HG02852 (cell line): Measurements from ENCODE around the gene MIA2.

ENCODE experiments used
- ATAC-seq: cut with Tn5 transposase; IDR thresholded peaks from one replicate; pipeline ENCODE4 v1.9.1; 2021; ENCODE audit warnings: mild to moderate bottlenecking, moderate library complexity; ENCODE audit not compliant: unreplicated experiment

The MIA2 gene

DNA sequence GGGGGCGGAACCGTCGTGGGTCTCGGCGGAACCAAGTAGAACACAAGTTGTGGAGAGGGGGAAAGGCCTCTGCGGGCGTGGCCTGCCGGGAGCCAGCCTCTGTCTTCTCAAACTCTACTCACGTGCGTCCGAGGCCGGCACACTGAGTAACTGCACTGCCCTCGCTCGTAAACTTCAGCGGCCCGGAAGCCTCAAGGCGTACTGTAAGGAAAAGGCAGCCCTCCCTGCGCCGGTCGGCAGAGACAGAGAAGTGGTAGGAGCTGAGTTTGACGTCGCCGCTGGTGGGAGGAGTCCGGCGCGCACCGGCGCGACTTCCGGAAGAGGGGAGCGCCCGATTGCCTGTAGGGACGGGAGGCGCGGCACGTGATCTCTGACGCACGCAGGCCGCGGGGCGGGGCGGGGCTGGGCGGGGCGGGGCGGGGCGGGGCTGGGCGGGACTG lies 198.5 kb downstream of the MIA2 start, which contains the start of gene FBXO33:
TSS of gene FBXO33 (minus strand) at position 255 of the 440 bp plus-strand sequence. CDS start 271 bp downstream, outside the sequence.
- ATAC-seq: peak; percentile 77

DNA sequence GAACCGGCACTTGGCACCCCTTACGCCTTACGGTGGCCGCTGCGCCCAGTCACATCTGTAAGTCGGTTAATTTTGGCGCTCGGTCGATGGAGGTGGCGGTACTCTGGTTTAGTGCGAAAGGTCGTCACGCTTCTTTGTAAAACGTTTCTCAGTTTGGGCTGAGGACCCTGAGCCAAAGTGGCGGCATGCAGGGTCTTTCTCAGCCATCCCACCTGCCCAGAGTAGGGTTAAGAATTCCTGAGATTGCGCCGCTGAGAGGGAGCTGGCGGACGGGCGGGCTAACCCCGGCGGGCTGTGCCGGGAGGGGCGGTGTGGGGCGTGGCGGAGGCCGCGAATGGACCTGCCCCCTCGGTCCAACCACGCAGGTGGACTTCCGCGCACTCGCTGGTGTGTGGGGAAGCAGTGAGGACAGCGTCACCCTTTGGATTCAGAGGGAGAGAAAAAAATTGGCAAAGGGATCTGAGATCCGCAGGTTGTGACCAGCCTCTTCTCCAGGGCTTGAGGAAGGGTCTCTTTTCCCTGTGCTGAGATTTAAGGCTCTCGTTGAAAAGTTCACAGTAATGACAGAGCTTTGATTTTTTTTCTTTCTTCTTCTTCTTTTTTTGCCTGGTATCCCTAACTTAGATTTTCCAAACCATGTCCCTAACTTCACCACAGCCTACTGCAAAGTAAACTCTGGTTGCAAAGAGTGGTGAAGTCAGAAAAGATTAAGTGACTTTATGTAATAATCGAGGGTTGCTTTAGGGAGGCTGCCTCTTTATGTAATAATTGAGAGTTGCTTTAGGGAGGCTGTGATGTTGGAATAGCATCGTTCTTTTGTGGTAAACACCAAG lies 199.1 kb downstream of the MIA2 start:
- peak; percentile 65 for ATAC-seq

DNA sequence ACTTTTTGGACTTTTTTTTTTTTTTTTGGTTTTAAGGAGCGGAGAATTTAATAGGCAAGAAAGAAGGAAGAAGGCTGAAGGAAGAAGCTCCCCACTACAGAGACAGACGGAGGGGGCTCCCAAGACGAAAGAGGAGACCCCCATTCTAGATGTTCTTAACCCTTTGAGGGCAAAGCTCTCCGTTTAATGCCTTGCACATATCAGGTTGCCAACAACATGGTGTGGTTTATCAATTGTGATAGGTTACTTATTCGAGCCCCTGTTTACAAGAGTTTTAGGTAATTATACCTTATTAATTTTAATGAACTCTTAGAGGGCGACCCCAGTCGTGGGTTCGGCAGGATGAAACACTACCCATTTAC lies 199.7 kb downstream of the MIA2 start:
- ATAC-seq: no peak

DNA sequence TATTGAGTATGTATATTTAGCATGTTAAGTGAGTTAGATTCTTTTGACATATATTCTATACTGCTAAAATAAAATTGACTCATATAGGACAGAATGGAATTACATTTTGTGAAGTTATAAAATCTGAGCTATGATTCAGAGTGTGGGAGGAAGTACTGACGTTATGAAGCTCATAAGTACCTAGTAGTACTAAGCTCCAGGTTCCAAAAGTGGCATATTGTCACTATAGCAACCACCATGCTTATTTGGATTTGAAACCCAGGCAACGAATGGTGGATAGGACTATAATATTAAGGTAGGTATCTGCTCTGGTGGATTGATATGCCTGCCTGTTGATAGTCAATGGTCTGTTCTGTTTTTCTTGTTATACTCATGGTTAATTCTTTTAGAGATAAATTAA lies 200.7 kb downstream of the MIA2 start:
- no peak for ATAC-seq

DNA sequence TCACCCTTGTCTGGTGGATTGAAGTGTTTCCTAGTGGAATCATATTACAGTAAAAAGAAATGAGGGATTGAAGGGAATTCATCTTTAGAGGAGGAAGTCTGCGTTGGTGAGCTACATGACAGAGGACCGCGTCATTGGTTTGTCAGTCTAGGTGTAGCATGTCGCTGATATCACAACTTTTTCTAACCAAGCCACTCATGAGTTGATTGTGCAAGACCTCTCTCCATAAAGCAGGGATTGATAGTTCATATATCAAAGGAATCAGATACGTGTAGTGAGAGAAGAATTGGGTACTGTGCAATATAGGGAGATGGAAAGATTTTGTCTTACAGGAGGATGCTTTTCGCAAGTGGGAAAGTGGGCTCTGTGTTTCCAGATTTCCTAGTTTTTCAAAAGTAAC lies 201.5 kb downstream of the MIA2 start:
- ATAC-seq: no peak
